ENCODE data around the gene LPCAT1. TPM values are rescaled to one million over a fixed set of nuclear protein-coding genes. Genes with fewer than 3 reads are reported as not detected.

LPCAT1 gene
- total and polyA plus RNA-seq, 2 donors (not counting 3 experiments of a cell fraction or from before 2014, with no cell fraction given), result 28.9 to 57.2 TPM

DNA sequence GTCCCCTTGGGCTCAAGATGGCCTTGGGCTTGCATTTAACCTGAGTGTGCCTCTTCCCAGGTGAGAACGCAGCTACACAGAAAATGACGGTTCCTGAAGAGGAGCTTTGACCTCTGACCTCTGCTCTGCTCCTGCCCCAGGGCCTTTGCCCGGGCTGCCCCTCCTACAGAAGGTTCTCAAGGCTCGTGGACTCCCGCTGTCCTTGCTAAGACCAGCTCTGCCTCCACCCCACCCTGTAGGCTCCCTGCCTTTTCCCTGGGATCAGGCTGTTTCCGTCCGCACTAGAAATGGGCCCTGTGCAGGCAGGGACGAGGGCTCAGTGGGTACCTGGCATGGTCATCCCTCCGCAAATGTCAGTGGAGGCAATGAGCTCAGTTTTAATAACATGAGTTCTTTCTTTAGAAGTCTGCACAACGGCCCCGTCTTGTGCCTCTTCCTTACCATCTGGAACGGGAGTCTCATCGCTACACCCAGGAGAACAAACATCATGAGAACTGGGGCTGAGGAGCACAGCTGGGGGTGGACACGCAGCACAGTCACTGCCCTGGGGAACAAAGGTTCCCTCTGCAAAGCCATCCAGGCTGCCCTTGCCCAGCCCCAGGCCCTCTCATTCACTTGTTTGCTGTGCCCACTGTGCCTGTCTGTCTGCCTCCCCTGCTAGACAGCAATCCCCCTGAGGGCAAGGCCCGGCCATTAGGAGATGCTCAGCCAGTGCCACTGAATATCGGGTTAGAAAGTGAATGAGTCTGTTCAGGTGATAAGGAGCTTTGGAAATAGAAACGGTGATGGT, 26.7 kb upstream of the LPCAT1 start:
- no peaks in the 10 kb centered on the region for H3K9me3 ChIP-seq (replicated peaks; ENCODE audit: control insufficient read depth, insufficient read depth, low read length)
- ChIA-PET POLR2A (no interaction called here), CTCF (no interaction called here)
- intact Hi-C loops (cut with micrococcal nuclease) (no loop called here), dilution Hi-C loops (cut with MboI; ENCODE audit: extremely low pct_ligation_motif_present, low sequenced_read_pairs) (no loop called here)
- no peak overlapping the region for H3K4me3 ChIP-seq (replicated peaks in 1 of 3; ENCODE audit: insufficient read depth in 1 of 3, low read depth in 1 of 3, low read length in 3 of 3)
- no peaks in the 10 kb centered on the region for H3K36me3 ChIP-seq (ENCODE audit: control insufficient read depth in 2 of 2, extremely low read depth in 1 of 2, insufficient read depth in 2 of 2, low read length in 2 of 2)
- peaks cover 0 to 2% of the 10 kb centered on the region in 2 experiments for H3K27me3 ChIP-seq (ENCODE audit: control insufficient read depth in 2 of 2, insufficient read depth in 2 of 2, low read length in 2 of 2)
- H2AFZ ChIP-seq (ENCODE audit: low read depth, low read length), result no peak overlapping the region
- no peaks in the 10 kb centered on the region for H3K4me1 ChIP-seq (ENCODE audit: control insufficient read depth, extremely low read depth, insufficient read depth, low read length)
- no peak overlapping the region for H3K27ac ChIP-seq (ENCODE audit: insufficient read depth, low read depth, low read length)
- TF ChIP-seq MYC (IDR thresholded peaks at IDR 0.05; ENCODE audit: low read depth, low read length), result no peak
- FAIRE-seq (no peak), DNase-seq (ENCODE audit: low read depth, low spot score) (no peak)
- no peaks in the 10 kb centered on the region for H3K79me2 ChIP-seq (ENCODE audit: control insufficient read depth, insufficient read depth, low read length)
- H4K20me1 ChIP-seq (replicated peaks; ENCODE audit: control insufficient read depth, extremely low read depth, insufficient read depth, low read length), result no peaks in the 10 kb centered on the region
- H3K9me1 ChIP-seq (replicated peaks; ENCODE audit: control insufficient read depth, extremely low read depth, insufficient read depth, low read length), result no peaks in the 10 kb centered on the region
- no peak overlapping the region for H3K4me2 ChIP-seq (ENCODE audit: insufficient read depth, low read length)
- H3K9ac ChIP-seq (replicated peaks; ENCODE audit: extremely low read depth, insufficient read depth, low read length), result no peak overlapping the region
- BruUV-seq (replicated peaks), result no TSS peak

DNA sequence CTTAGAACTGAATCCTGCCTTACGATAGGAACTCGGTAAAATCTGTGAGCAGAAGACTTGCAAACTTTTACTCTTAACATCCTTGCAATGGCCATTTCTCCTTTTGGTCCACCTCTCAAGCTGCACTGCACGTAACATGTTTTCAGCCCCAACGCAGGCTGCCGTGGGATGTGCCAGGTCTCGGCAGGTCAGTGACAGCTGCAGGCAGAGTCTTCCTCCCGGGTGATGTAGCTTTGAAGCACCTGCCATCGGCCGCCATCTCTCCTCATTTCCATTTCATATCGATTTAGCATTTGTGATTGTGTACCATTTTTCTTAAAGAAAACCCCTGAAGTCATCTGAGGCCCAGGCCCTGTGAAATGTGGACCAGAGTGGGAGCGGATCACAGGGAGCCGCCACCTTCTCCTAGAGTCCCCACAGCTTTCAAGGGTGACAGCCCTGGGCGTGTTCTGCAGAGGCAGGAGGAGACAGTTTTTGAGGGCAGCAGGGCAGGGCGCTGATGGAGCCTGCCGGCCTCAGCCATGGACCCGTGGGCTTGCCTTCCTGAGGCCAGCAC, 25.8 kb upstream of the LPCAT1 start:
- TF ChIP-seq JUN (IDR thresholded peaks at IDR 0.05; ENCODE audit: borderline replicate concordance, insufficient read depth, insufficient read length, low read depth), result no peak
- CTCF ChIA-PET, result no interaction called here
- DNase-seq (ENCODE audit: low read depth, low spot score) (no peak), FAIRE-seq (no peak)
- no peaks in the 10 kb centered on the region for H4K20me1 ChIP-seq (replicated peaks; ENCODE audit: control insufficient read depth, extremely low read depth, insufficient read depth, low read length)
- intact Hi-C loops (cut with micrococcal nuclease), result no loop called here
- no peak overlapping the region for H3K4me2 ChIP-seq (ENCODE audit: insufficient read depth, low read length)
- no peaks in the 10 kb centered on the region for H3K9me1 ChIP-seq (replicated peaks; ENCODE audit: control insufficient read depth, extremely low read depth, insufficient read depth, low read length)
- H3K79me2 ChIP-seq (ENCODE audit: control insufficient read depth, insufficient read depth, low read length), result no peaks in the 10 kb centered on the region
- no peaks in the 10 kb centered on the region for H3K9me3 ChIP-seq (replicated peaks; ENCODE audit: control insufficient read depth, insufficient read depth, low read length)
- BruUV-seq (replicated peaks), result no TSS peak
- H2AFZ ChIP-seq (ENCODE audit: low read depth, low read length), result no peak overlapping the region
- no peaks in the 10 kb centered on the region for H3K4me1 ChIP-seq (ENCODE audit: control insufficient read depth, extremely low read depth, insufficient read depth, low read length)
- dilution Hi-C loops (cut with MboI; ENCODE audit: extremely low pct_ligation_motif_present, low sequenced_read_pairs), result no loop called here
- no peak overlapping the region for H3K27ac ChIP-seq (ENCODE audit: insufficient read depth, low read depth, low read length)
- H3K36me3 ChIP-seq (ENCODE audit: control insufficient read depth in 2 of 2, extremely low read depth in 1 of 2, insufficient read depth in 2 of 2, low read length in 2 of 2), result no peaks in the 10 kb centered on the region
- no peak overlapping the region for H3K9ac ChIP-seq (replicated peaks; ENCODE audit: extremely low read depth, insufficient read depth, low read length)
- peaks cover 0 to 2% of the 10 kb centered on the region in 2 experiments for H3K27me3 ChIP-seq (ENCODE audit: control insufficient read depth in 2 of 2, insufficient read depth in 2 of 2, low read length in 2 of 2)
- POLR2A ChIA-PET, result no interaction called here
- H3K4me3 ChIP-seq (replicated peaks in 1 of 3; ENCODE audit: insufficient read depth in 1 of 3, low read depth in 1 of 3, low read length in 3 of 3), result no peak overlapping the region
